Measurements from ENCODE around the gene CHAC1.
A peak's percentile ranks its signal among the peaks of the same experiment; 100 is the strongest.

CHAC1 gene

DNA sequence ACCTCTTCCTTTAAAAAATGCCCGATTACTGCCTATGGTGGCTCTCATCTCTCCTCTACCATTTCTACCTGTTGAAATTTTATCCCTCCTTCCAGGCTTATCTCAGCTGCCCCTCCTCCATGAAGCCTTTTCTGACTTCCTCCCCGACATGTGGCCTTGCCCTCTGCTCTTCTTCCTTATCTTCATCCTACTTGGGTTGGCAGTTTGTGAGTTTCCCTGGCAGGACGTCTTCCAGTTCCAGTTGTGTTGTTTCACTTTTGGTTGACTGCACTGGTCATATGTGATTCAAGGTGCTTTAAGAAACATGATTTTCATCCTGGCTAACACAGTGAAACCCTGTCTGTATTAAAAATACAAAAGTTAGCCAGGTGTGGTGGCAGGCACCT lies 19.8 kb upstream of the CHAC1 start:
- peaks cover 53% of the 10 kb centered on the region for H3K27me3 ChIP-seq (ENCODE audit: control insufficient read depth, insufficient read depth, low read length)
- H3K9ac ChIP-seq (ENCODE audit: low read length), result no peak overlapping the region
- no peak overlapping the region for H3K27ac ChIP-seq (ENCODE audit: low read length)

DNA sequence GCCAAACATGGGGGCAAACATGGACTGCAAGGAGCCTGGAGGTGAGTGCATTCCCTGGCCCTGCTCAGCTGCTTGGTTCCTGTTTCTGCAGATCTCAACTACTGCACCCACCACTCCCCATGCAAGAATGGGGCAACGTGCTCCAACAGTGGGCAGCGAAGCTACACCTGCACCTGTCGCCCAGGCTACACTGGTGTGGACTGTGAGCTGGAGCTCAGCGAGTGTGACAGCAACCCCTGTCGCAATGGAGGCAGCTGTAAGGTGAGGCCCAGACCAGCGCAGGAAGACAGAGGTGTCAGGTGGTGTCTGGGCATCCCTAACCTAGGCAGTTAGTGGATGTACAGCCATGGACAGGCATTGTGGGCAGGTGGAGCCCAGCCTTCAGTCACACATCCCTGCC lies 18.8 kb upstream of the CHAC1 start:
- H3K27me3 ChIP-seq (ENCODE audit: control insufficient read depth, insufficient read depth, low read length), result peaks cover 44% of the 10 kb centered on the region

More for the DNA sequence above, 19.8 kb upstream of the CHAC1 start:
- Histone ChIP-seq H3K4me1 (ENCODE audit: control insufficient read depth, low read depth, low read length) (peaks cover 3% of the 10 kb centered on the region), H3K4me3 (ENCODE audit: low read length) (no peak overlapping the region), H3K36me3 (ENCODE audit: control insufficient read depth, low read depth, low read length) (no peaks in the 10 kb centered on the region), H3K9me3 (ENCODE audit: control insufficient read depth, low read depth, low read length) (no peaks in the 10 kb centered on the region)

DNA sequence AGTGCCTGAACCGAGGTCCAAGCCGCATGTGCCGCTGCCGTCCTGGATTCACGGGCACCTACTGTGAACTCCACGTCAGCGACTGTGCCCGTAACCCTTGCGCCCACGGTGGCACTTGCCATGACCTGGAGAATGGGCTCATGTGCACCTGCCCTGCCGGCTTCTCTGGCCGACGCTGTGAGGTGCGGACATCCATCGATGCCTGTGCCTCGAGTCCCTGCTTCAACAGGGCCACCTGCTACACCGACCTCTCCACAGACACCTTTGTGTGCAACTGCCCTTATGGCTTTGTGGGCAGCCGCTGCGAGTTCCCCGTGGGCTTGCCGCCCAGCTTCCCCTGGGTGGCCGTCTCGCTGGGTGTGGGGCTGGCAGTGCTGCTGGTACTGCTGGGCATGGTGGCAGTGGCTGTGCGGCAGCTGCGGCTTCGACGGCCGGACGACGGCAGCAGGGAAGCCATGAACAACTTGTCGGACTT lies 17.0 kb upstream of the CHAC1 start:
- no peaks in the 10 kb centered on the region for H3K9me3 ChIP-seq (ENCODE audit: control insufficient read depth, low read depth, low read length)
- H3K36me3 ChIP-seq (ENCODE audit: control insufficient read depth, low read depth, low read length), result no peaks in the 10 kb centered on the region
- H3K4me1 ChIP-seq (ENCODE audit: control insufficient read depth, low read depth, low read length), result peaks cover 11% of the 10 kb centered on the region
- H3K4me3 ChIP-seq (ENCODE audit: low read length), result no peak overlapping the region
- H3K27ac ChIP-seq (ENCODE audit: low read length), result no peak overlapping the region
- H3K9ac ChIP-seq (ENCODE audit: low read length), result no peak overlapping the region
- H3K27me3 ChIP-seq (ENCODE audit: control insufficient read depth, insufficient read depth, low read length), result peaks cover 41% of the 10 kb centered on the region

More for the DNA sequence above, 18.8 kb upstream of the CHAC1 start:
- H3K27ac ChIP-seq (ENCODE audit: low read length), result no peak overlapping the region
- peaks cover 3% of the 10 kb centered on the region for H3K4me1 ChIP-seq (ENCODE audit: control insufficient read depth, low read depth, low read length)
- H3K4me3 ChIP-seq (ENCODE audit: low read length), result no peak overlapping the region
- H3K9ac ChIP-seq (ENCODE audit: low read length), result no peak overlapping the region
- H3K9me3 ChIP-seq (ENCODE audit: control insufficient read depth, low read depth, low read length), result no peaks in the 10 kb centered on the region
- H3K36me3 ChIP-seq (ENCODE audit: control insufficient read depth, low read depth, low read length), result no peaks in the 10 kb centered on the region

DNA sequence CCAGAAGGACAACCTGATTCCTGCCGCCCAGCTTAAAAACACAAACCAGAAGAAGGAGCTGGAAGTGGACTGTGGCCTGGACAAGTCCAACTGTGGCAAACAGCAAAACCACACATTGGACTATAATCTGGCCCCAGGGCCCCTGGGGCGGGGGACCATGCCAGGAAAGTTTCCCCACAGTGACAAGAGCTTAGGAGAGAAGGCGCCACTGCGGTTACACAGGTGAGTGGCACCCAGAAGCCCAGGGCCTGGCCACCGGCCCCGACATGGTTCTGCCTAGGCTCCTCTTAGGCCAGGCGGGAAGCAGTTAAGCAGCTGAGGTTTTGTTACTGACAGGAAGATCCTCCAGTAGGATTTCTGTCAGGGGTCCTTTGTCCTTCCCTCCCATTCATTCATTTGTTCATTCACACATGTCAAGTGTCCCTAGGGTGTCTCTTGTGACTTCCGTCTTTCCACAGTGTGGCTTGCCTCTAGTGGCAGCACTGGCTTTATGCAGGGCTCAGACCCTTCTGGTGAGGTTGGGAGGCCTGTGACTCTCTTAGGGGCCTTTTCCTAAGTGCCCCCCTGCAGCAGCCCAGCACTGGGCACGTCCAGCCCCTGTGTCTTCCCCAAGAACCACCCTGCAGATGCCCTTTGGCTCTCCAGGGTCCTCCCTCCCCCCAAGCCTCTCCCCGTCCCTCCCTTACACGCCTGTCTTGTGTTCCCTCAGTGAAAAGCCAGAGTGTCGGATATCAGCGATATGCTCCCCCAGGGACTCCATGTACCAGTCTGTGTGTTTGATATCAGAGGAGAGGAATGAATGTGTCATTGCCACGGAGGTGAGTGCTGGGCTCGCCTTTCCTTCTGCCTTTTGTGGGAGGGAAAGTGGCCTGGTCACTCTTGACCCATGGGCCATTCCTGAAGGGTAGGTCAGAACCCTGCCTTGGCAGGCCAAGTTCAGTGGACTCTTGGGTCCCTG lies 16.3 kb upstream of the CHAC1 start:
- Histone ChIP-seq H3K27ac (ENCODE audit: low read length) (no peak overlapping the region), H3K27me3 (ENCODE audit: control insufficient read depth, insufficient read depth, low read length) (peaks cover 35% of the 10 kb centered on the region), H3K9me3 (ENCODE audit: control insufficient read depth, low read depth, low read length) (no peaks in the 10 kb centered on the region), H3K4me3 (ENCODE audit: low read length) (no peak overlapping the region), H3K36me3 (ENCODE audit: control insufficient read depth, low read depth, low read length) (no peaks in the 10 kb centered on the region), H3K4me1 (ENCODE audit: control insufficient read depth, low read depth, low read length) (peaks cover 11% of the 10 kb centered on the region), H3K9ac (ENCODE audit: low read length) (no peak overlapping the region)

DNA sequence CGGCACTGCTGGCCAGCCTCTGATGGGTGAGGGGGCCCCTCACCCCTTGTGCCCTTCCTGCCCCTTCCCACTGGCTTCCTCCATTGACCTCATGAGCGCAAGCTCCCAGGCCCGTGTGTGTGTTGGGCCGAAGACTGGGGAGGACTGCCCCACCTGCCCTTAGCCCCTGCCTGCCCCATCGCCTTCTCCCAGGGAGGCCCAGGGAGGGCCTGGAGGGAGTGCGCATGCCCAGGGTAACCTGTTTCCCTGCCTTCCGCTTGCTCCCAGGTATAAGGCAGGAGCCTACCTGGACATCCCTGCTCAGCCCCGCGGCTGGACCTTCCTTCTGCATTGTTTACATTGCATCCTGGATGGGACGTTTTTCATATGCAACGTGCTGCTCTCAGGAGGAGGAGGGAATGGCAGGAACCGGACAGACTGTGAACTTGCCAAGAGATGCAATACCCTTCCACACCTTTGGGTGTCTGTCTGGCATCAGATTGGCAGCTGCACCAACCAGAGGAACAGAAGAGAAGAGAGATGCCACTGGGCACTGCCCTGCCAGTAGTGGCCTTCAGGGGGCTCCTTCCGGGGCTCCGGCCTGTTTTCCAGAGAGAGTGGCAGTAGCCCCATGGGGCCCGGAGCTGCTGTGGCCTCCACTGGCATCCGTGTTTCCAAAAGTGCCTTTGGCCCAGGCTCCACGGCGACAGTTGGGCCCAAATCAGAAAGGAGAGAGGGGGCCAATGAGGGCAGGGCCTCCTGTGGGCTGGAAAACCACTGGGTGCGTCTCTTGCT lies 15.3 kb upstream of the CHAC1 start:
- no peaks in the 10 kb centered on the region for H3K36me3 ChIP-seq (ENCODE audit: control insufficient read depth, low read depth, low read length)
- H3K9me3 ChIP-seq (ENCODE audit: control insufficient read depth, low read depth, low read length), result no peaks in the 10 kb centered on the region
- no peak overlapping the region for H3K4me3 ChIP-seq (ENCODE audit: low read length)
- H3K27ac ChIP-seq (ENCODE audit: low read length), result no peak overlapping the region
- H3K27me3 ChIP-seq (ENCODE audit: control insufficient read depth, insufficient read depth, low read length), result peaks cover 32% of the 10 kb centered on the region
- H3K9ac ChIP-seq (ENCODE audit: low read length), result no peak overlapping the region
- peaks cover 17% of the 10 kb centered on the region for H3K4me1 ChIP-seq (ENCODE audit: control insufficient read depth, low read depth, low read length)

DNA sequence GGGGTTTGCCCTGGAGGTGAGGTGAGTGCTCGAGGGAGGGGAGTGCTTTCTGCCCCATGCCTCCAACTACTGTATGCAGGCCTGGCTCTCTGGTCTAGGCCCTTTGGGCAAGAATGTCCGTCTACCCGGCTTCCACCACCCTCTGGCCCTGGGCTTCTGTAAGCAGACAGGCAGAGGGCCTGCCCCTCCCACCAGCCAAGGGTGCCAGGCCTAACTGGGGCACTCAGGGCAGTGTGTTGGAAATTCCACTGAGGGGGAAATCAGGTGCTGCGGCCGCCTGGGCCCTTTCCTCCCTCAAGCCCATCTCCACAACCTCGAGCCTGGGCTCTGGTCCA lies 14.8 kb upstream of the CHAC1 start:
- no peak overlapping the region for H3K4me3 ChIP-seq (ENCODE audit: low read length)
- H3K27ac ChIP-seq (ENCODE audit: low read length), result no peak overlapping the region
- H3K36me3 ChIP-seq (ENCODE audit: control insufficient read depth, low read depth, low read length), result no peaks in the 10 kb centered on the region
- H3K4me1 ChIP-seq (ENCODE audit: control insufficient read depth, low read depth, low read length), result peaks cover 17% of the 10 kb centered on the region
- no peak overlapping the region for H3K9ac ChIP-seq (ENCODE audit: low read length)
- H3K9me3 ChIP-seq (ENCODE audit: control insufficient read depth, low read depth, low read length), result no peaks in the 10 kb centered on the region
- H3K27me3 ChIP-seq (ENCODE audit: control insufficient read depth, insufficient read depth, low read length), result peaks cover 32% of the 10 kb centered on the region

DNA sequence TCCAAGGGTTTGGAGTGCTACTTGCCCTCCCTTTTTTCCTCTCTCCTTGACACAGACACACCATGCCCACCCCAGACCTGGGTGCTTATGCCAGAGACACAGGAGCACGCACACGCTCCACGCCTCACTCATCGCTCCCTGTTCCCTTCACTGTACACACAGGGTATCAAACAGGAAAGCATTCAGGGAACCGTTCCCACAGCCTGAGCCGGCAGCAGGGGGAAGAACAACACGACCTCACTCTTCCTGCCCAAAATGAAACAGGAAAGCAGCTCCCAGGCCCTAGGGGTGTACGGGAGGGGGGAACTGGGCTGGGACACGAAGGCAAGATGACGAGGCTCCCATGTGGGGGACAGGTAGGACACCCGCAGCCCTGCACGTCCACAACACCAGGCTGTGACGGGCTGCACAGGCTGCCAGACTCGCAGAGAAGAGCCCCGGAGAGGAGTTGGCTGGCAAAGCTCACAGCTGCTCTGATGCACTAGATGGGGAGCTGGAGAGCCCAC lies 12.9 kb upstream of the CHAC1 start:
- Histone ChIP-seq H3K4me3 (ENCODE audit: low read length) (no peak overlapping the region), H3K27ac (ENCODE audit: low read length) (no peak overlapping the region), H3K27me3 (ENCODE audit: control insufficient read depth, insufficient read depth, low read length) (peaks cover 30% of the 10 kb centered on the region), H3K9me3 (ENCODE audit: control insufficient read depth, low read depth, low read length) (no peaks in the 10 kb centered on the region), H3K4me1 (ENCODE audit: control insufficient read depth, low read depth, low read length) (peaks cover 17% of the 10 kb centered on the region), H3K9ac (ENCODE audit: low read length) (no peak overlapping the region), H3K36me3 (ENCODE audit: control insufficient read depth, low read depth, low read length) (no peaks in the 10 kb centered on the region)

DNA sequence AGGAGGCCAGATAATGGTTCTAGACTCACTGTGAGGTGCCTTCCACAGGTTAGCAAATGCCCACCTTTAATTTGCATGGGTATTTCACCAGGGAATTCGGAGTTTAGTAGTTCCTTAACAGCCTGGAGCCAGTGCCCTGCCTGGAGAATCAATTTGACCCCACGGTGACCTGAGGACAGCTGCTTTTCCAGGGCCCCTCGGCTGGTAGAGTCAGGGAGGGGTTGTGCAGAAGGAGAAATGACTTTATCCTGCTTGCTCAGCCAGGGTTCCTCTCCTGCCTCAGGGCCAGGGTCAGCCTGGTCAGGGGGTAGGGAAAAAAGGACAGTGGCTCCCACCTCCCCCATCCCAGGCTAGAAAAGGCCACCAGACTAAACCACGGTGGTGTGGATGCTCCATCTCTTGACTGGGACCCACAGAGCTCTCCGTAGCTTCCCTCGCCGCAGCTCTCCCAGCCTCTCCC lies 12.2 kb upstream of the CHAC1 start:
- peaks cover 30% of the 10 kb centered on the region for H3K27me3 ChIP-seq (ENCODE audit: control insufficient read depth, insufficient read depth, low read length)
- H3K27ac ChIP-seq (ENCODE audit: low read length), result no peak overlapping the region
- H3K9ac ChIP-seq (ENCODE audit: low read length), result peak overlapping the region; percentile 59
- no peaks in the 10 kb centered on the region for H3K9me3 ChIP-seq (ENCODE audit: control insufficient read depth, low read depth, low read length)
- H3K4me3 ChIP-seq (ENCODE audit: low read length), result peak overlapping the region; percentile 51
- H3K4me1 ChIP-seq (ENCODE audit: control insufficient read depth, low read depth, low read length), result peaks cover 17% of the 10 kb centered on the region
- no peaks in the 10 kb centered on the region for H3K36me3 ChIP-seq (ENCODE audit: control insufficient read depth, low read depth, low read length)

DNA sequence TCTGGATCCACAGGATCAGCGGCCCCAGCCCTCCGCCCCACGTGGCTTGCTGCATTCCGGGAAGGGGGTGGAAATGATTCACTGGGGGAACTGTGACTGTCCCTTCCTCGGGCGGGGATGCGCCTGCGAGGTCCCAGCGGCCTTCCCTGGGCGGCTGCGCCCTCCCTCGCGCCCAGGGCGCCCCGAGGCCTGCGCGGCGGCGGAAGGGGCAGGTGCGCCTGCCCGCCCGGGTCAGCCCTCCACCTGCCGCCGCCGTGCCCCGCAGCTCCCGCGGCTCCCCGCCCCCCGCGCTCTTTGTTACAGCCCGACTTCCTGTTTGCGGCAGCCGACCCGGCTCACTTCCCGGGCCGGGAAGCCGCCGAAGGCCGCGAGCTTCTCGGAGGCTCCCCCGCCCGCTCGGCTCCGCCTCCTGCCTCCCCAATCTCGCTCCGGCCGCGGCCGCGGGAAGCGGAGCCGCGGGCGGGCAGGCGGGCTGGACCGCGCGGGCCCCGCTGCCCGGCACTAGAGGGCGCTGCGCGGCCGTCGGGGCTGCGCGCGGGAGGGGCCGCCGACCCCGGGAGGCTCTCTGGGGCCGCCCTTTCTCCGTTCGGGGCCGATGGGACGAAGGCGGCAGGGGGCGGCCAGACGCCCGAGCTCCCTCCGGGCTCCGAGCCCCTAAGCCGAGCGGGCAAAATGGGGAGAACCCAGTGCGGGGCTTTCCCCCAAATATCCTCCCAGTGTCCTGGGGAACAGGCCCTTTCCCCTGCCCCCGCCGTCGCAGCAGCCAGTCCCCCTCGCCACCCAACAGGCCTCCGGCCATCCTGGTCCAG lies 11.5 kb upstream of the CHAC1 start:
- peak overlapping the region; percentile 59 for H3K9ac ChIP-seq (ENCODE audit: low read length)
- peaks cover 30% of the 10 kb centered on the region for H3K27me3 ChIP-seq (ENCODE audit: control insufficient read depth, insufficient read depth, low read length)
- no peaks in the 10 kb centered on the region for H3K9me3 ChIP-seq (ENCODE audit: control insufficient read depth, low read depth, low read length)
- H3K36me3 ChIP-seq (ENCODE audit: control insufficient read depth, low read depth, low read length), result no peaks in the 10 kb centered on the region
- peak overlapping the region; percentile 54 for H3K4me3 ChIP-seq (ENCODE audit: low read length)
- no peak overlapping the region for H3K27ac ChIP-seq (ENCODE audit: low read length)
- H3K4me1 ChIP-seq (ENCODE audit: control insufficient read depth, low read depth, low read length), result peaks cover 17% of the 10 kb centered on the region

DNA sequence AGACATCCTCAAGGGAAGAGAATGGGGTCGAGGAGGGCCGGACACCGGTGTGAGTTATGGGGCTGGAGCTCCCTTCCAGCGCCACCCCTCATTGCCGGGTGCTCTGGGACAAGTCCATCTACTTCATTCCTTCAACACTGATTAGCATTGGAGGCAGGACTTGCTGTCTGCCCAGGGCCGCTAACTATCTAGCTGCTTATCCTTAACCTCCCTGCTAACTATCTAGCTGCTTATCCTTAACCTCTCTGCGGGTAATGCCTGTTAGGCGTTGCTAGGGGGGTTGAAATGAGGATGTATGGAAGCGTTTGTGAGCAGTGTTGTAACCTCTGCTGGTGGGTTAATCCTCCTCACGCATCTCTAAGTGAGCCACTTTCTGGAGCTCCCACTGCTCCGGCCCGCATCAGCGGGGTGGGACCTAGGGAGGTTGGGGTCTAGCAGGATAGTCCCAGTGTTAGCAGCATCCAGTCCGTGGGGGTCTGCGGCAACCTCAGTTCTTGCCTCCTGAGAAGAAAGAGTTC lies 10.9 kb upstream of the CHAC1 start:
- peaks cover 17% of the 10 kb centered on the region for H3K4me1 ChIP-seq (ENCODE audit: control insufficient read depth, low read depth, low read length)
- H3K4me3 ChIP-seq (ENCODE audit: low read length), result peak overlapping the region; percentile 54
- H3K36me3 ChIP-seq (ENCODE audit: control insufficient read depth, low read depth, low read length), result no peaks in the 10 kb centered on the region
- no peak overlapping the region for H3K27ac ChIP-seq (ENCODE audit: low read length)
- no peaks in the 10 kb centered on the region for H3K9me3 ChIP-seq (ENCODE audit: control insufficient read depth, low read depth, low read length)
- H3K27me3 ChIP-seq (ENCODE audit: control insufficient read depth, insufficient read depth, low read length), result peaks cover 30% of the 10 kb centered on the region
- no peak overlapping the region for H3K9ac ChIP-seq (ENCODE audit: low read length)

DNA sequence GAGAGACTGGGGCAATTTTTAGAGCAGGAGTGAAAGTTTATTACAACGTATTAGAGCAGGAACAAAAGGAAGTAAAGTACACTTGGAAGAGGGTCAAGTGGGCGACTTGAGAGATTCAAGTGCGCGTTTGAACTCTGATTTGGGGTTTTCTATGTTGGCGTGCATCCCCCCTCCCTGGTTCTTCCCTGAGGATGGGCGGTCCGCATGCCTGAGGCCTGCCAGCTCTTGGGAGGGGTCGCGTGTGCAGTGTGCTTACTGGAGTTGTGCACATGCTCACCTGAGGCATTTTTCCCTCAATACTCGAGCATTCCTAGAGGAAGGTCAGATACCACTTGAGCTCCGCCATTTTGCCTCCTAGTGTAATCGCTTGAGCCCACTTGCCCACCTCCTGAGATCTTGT lies 10.4 kb upstream of the CHAC1 start:
- Histone ChIP-seq H3K27ac (ENCODE audit: low read length) (no peak overlapping the region), H3K9ac (ENCODE audit: low read length) (no peak overlapping the region), H3K36me3 (ENCODE audit: control insufficient read depth, low read depth, low read length) (no peaks in the 10 kb centered on the region), H3K27me3 (ENCODE audit: control insufficient read depth, insufficient read depth, low read length) (peaks cover 30% of the 10 kb centered on the region), H3K9me3 (ENCODE audit: control insufficient read depth, low read depth, low read length) (no peaks in the 10 kb centered on the region), H3K4me1 (ENCODE audit: control insufficient read depth, low read depth, low read length) (peaks cover 17% of the 10 kb centered on the region), H3K4me3 (ENCODE audit: low read length) (no peak overlapping the region)

Measured in iPS-18a (cell line).